ENCODE measurements around the gene TMPRSS5. TPM values are rescaled to one million over a fixed set of nuclear protein-coding genes. Genes with fewer than 3 reads are reported as not detected.

Gene TMPRSS5
- total RNA-seq, 1 donor from 2014 or later: not detected

DNA sequence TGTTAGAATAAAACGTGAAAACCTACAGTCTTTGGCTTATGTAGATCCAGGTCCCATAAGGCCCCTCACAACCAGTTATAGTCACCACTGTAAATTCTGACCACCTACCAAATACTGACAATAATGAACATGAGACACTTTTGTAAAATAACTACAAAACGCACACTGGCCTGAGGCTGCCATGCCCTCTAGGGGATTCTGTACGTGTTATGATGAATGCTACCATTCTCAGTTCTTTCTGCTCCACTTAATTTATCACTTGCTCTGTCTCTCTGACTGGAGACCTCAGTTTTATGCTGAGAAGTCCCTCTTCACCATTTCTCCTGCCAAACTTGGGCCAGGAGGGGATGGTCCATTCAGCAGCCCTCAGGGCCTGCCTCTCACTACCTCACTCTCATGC is 18.7 kb upstream of the TMPRSS5 start:
- Histone ChIP-seq H3K27ac (no peak overlapping the region), H3K4me3 (no peak overlapping the region), H3K9me3 (ENCODE audit: low read depth) (no peaks in the 10 kb centered on the region), H3K4me2 (no peak overlapping the region), H3F3A (ENCODE audit: low read depth) (no peaks in the 10 kb centered on the region), H3K36me3 (no peaks in the 10 kb centered on the region), H3K4me1 (no peaks in the 10 kb centered on the region), H4K20me1 (ENCODE audit: low read depth) (no peaks in the 10 kb centered on the region), H3K79me2 (ENCODE audit: low read depth) (no peaks in the 10 kb centered on the region), H3K27me3 (no peaks in the 10 kb centered on the region), H3K9ac (no peak overlapping the region), H2AFZ (replicated peaks) (no peak overlapping the region)
- Mint-ChIP-seq H3K27me3 (ENCODE audit: insufficient read depth, low read depth) (peaks cover 2% of the 10 kb centered on the region), H3K27ac (no peak overlapping the region), H3K4me1 (peaks cover 9% of the 10 kb centered on the region), H3K36me3 (peaks cover 5% of the 10 kb centered on the region), H3K4me3 (no peak overlapping the region), H3K9me3 (no peaks in the 10 kb centered on the region)
- DNase-seq (ENCODE audit: low spot score): no peak
- TF ChIP-seq EZH2 (IDR thresholded peaks at IDR 0.05) (no peak), EZH2phosphoT487 (IDR thresholded peaks at IDR 0.05) (no peak)
- TF ChIP-seq, protein P1, sequence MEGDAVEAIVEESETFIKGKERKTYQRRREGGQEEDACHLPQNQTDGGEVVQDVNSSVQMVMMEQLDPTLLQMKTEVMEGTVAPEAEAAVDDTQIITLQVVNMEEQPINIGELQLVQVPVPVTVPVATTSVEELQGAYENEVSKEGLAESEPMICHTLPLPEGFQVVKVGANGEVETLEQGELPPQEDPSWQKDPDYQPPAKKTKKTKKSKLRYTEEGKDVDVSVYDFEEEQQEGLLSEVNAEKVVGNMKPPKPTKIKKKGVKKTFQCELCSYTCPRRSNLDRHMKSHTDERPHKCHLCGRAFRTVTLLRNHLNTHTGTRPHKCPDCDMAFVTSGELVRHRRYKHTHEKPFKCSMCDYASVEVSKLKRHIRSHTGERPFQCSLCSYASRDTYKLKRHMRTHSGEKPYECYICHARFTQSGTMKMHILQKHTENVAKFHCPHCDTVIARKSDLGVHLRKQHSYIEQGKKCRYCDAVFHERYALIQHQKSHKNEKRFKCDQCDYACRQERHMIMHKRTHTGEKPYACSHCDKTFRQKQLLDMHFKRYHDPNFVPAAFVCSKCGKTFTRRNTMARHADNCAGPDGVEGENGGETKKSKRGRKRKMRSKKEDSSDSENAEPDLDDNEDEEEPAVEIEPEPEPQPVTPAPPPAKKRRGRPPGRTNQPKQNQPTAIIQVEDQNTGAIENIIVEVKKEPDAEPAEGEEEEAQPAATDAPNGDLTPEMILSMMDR (IDR thresholded peaks at IDR 0.05): no peak

DNA sequence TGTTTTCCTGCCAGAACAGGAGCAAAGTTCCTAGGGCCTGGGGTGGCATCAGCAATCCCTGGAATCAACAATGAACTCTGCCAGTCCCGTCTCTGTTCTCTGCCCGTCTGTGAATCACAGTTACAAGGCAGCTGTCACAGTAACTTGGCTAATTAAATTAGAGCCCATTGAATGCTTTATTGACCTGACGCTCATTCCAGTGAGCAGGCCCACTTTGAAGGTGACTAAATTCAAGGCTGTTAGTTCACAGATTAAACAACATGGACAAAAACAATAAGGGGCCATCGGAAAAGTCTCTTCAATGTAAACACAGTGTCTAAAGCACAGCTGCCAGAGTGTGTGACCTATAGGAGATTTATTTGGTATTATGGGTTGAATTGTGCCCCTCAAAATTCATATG is 17.7 kb upstream of the TMPRSS5 start:
- Histone ChIP-seq H3K4me1 (no peaks in the 10 kb centered on the region), H3K36me3 (no peaks in the 10 kb centered on the region), H3K79me2 (ENCODE audit: low read depth) (no peaks in the 10 kb centered on the region), H3K4me3 (no peak overlapping the region), H3K4me2 (no peak overlapping the region), H3K9ac (no peak overlapping the region), H3F3A (ENCODE audit: low read depth) (no peaks in the 10 kb centered on the region), H2AFZ (replicated peaks) (no peak overlapping the region), H3K27ac (no peak overlapping the region), H3K27me3 (no peaks in the 10 kb centered on the region), H3K9me3 (ENCODE audit: low read depth) (no peaks in the 10 kb centered on the region), H4K20me1 (ENCODE audit: low read depth) (no peaks in the 10 kb centered on the region)
- TF ChIP-seq, protein P1 (IDR thresholded peaks at IDR 0.05): no peak
- no peak for TF ChIP-seq EZH2phosphoT487 (IDR thresholded peaks at IDR 0.05)
- TF ChIP-seq EZH2 (IDR thresholded peaks at IDR 0.05): no peak
- H3K9me3 Mint-ChIP-seq: no peaks in the 10 kb centered on the region
- H3K27ac Mint-ChIP-seq: no peak overlapping the region
- H3K4me3 Mint-ChIP-seq: no peak overlapping the region
- peaks cover 2% of the 10 kb centered on the region for H3K27me3 Mint-ChIP-seq (ENCODE audit: insufficient read depth, low read depth)
- H3K36me3 Mint-ChIP-seq: peaks cover 13% of the 10 kb centered on the region
- no peak for DNase-seq (ENCODE audit: low spot score)
- peaks cover 9% of the 10 kb centered on the region for H3K4me1 Mint-ChIP-seq

DNA sequence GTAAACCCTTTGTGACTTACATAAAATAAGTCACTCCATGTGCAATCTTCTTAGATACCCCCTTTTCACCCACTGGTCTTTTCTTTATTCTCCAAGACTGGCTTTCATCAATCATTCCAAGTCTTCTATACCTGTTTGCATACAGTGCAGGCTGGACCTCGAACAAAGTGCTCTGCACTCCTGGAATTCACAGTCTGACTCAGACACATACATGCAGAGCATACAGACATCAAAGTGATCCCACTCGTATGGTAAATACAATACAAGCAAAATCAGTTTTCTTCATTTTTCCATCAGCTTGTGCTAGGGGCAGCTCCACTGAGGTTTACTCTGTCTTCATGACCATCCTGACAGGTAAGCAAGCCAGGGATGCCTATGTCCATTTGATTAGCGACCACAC is 16.8 kb upstream of the TMPRSS5 start:
- peaks cover 2% of the 10 kb centered on the region for H3K27me3 Mint-ChIP-seq (ENCODE audit: insufficient read depth, low read depth)
- Histone ChIP-seq H3K27me3 (no peaks in the 10 kb centered on the region), H3F3A (ENCODE audit: low read depth) (no peaks in the 10 kb centered on the region), H3K9ac (no peak overlapping the region), H3K4me3 (no peak overlapping the region), H3K36me3 (no peaks in the 10 kb centered on the region), H3K4me2 (no peak overlapping the region), H3K27ac (no peak overlapping the region), H3K4me1 (no peaks in the 10 kb centered on the region), H3K9me3 (ENCODE audit: low read depth) (no peaks in the 10 kb centered on the region), H4K20me1 (ENCODE audit: low read depth) (no peaks in the 10 kb centered on the region), H3K79me2 (ENCODE audit: low read depth) (no peaks in the 10 kb centered on the region), H2AFZ (replicated peaks) (no peak overlapping the region)
- H3K9me3 Mint-ChIP-seq: no peaks in the 10 kb centered on the region
- peaks cover 14% of the 10 kb centered on the region for H3K36me3 Mint-ChIP-seq
- no peak for TF ChIP-seq EZH2 (IDR thresholded peaks at IDR 0.05)
- TF ChIP-seq, protein P1 (IDR thresholded peaks at IDR 0.05): no peak
- no peak for TF ChIP-seq EZH2phosphoT487 (IDR thresholded peaks at IDR 0.05)
- peaks cover 9% of the 10 kb centered on the region for H3K4me1 Mint-ChIP-seq
- DNase-seq (ENCODE audit: low spot score): no peak
- H3K4me3 Mint-ChIP-seq: no peak overlapping the region
- no peak overlapping the region for H3K27ac Mint-ChIP-seq
